Stimulated activated naive CD4-positive, alpha-beta T cell (primary cell): Measurements from ENCODE around the gene ZNF865.

Source experiments
- DNase-seq, 6 experiments: peaks; one replicate each; lab custom pipeline; 2025; lab: John Stamatoyannopoulos, UW

The ZNF865 gene

DNA sequence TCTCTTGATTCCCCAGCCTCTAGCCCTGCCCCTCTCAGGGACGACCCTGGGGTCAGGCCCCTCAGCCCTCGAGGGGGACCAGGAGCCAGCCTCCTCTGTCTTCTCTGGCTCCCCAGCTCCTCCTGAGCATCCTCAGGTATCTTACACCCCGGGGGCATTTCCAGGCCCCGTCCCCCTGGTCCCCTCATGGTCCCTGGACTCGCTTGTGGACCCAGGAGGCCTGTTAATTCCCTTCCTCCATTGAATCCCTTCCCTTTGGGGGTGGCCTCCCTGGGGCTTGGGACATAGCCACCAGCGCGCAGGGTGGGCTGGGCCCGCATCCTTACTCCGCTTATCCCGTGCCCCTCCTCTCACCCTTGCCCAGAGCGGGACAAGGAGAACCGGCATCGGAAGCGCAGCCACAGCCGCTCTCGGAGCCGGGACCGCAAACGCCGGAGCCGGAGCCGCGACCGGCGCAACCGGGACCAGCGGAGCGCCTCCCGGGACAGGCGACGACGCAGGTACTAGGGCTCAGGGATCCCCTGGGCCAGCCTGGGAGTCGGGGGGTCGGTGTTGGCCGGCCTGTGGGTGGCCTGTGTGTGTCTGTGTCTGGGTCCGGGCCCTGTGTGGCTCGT, 53.5 kb downstream of the ZNF865 start:
- no peak for DNase-seq

DNA sequence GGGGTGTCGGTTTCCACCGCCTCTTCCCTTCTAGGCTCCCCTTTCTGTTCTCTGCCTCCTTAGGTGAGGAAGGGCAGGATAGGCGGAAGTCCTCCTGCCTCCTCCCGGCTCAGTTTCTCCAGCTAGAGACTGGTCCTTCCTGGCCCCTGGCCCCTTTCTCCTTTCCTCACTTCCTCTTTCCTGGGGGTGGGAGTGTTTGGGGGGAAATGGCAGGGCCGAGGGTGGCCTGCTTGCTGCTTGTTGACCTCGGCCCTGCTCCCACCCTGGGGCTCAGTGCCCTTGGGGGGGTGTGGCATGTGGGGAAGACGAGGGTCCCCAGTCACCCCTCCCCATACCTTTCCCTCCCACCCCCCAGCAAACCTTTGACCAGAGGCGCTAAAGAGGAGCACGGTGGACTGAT, 54.4 kb downstream of the ZNF865 start:
- DNase-seq, result no peak

DNA sequence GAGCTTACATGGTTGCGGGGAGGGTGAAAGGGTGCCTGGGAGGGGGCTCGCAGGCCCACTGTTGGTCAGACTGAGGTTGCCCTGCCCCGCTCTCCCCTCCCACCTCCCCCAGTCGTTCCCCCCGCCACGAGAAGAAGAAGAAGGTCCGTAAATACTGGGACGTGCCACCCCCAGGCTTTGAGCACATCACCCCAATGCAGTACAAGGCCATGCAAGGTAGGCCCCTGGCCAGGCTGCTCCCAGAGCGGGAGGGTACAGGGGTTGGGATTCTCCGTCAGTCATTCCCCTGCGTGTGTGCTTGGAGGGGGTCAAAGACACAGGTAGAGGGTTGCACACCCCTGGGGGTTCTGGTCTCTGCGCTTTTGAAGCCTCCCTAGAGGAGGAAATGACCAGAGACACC, 55.0 kb downstream of the ZNF865 start:
- no peak for DNase-seq

DNA sequence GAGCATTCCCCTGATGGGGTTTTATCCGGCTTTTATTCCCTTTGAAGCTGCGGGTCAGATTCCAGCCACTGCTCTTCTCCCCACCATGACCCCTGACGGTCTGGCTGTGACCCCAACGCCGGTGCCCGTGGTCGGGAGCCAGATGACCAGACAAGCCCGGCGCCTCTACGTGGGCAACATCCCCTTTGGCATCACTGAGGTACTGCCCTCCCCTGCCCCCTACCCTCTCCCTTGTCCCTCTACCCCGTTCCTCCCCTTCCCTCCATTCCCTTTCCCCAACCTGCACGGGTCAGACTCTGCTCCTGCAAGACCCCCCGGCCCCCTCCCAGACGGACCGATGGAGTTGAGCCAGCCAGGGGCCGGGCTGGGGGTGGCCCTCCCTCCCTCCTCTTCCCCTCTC, 55.5 kb downstream of the ZNF865 start:
- no peak for DNase-seq

DNA sequence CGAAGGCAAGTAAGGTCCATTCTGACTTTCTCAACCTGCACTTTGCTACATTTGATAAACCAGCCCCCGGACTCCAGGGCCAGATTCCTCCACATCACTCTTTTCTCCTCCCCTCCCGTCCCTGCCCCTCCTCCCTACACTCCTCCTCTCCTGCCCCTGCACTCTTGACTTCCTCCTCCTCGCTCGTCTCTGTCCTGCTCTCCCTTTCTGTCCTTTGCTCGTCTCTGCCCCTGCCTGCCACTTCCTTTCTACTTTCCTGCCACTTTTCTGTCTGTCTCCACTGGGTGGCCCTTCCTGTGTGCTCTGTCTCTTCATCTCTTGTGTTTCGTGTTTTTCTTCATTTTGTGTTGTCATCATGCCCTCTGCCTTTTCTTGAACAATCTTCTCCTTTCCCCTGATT, 56.4 kb downstream of the ZNF865 start:
- no peak for DNase-seq

DNA sequence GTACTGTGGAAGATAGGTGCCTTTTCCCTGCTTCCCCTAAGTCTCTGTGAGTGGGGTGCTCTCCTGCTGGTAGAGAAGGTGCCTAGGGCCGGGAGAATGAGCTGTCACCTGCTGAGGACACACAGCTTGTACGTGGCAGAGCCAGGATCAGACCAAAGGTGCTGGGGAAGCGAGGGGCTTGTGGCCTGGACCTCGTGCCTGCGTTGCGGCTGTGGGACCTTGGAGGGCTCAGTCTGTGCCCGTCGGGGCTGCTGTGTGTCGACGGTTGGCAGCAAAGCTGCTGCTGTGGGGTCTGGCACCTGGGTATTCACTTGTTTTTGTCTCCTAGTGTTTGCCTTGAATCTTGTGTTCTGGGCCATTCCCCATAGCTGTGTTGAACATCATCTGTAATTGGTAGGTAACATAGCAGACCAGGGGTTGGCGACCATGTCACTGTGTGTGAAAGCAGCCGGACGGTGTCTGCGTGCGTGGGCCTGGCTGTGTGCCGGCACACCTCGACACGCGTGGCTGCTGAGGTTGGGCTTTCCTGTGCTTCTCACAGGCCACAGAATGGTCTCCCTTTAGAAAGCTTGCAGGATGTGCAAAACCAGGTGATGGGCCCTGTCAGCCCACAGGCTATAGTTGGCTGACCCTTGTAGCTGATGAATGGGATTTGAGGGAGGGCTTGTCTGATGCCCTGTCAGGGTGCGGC, 58.5 kb downstream of the ZNF865 start:
- DNase-seq, result no peak

DNA sequence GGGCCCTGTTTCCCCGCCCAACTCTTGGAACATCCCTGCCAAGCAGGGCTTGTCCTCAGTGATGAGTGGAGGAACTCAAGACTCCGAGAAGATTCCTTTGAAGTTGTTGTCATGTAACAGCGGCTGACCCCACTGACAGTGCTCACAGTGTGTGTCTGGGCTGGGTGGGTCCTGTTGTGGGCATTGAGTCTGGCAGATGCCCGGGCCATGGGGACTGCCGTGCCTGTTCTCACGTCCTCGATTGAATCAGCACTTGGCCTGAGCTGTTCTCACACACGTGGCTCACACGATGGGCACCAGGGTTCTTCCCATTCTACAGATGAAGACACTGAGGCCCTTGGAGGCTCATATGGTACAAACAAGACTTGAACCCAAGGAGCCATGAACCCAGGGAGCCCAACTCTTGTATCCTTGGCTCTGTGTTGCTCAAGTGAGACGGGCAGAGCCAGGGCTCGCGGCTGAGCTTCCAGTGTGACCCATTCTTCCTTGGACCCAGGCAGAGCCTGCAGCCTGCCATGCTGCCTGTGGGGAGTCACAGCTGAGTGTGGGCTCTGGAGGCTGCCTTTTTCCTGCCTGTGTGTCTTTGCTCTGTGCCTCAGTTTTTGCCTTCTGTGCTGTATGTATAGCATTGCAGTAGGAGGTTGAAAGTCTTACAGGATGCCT, 61.0 kb downstream of the ZNF865 start:
- no peak for DNase-seq
